GM21786 (cell line): ENCODE data around the gene POU2F1.
A peak's percentile ranks its signal among the peaks of the same experiment; 100 is the strongest.

ENCODE experiments used
- ATAC-seq: cut with Tn5 transposase; IDR thresholded peaks from one replicate; pipeline ENCODE4 v1.9.1; 2021; ENCODE audit not compliant: unreplicated experiment

The POU2F1 gene

GRCh38 chr1:167412920-167413319, 192.2 kb downstream of the POU2F1 start:
- ATAC-seq: no peak

- no peak for ATAC-seq
These were observed 192.6 kb downstream of the POU2F1 start for GRCh38 chr1:167413328-167413727.

- ATAC-seq: no peak
These were observed 195.8 kb downstream of the POU2F1 start for GRCh38 chr1:167416506-167416905.

- no peak for ATAC-seq
These were observed 197.7 kb downstream of the POU2F1 start for GRCh38 chr1:167418391-167418790.

- no peak for ATAC-seq
These were observed 198.6 kb downstream of the POU2F1 start for GRCh38 chr1:167419245-167419644.

GRCh38 chr1:167420510-167420909, 199.8 kb downstream of the POU2F1 start:
- ATAC-seq: no peak

GRCh38 chr1:167423684-167424619, 203.3 kb downstream of the POU2F1 start:
- ATAC-seq: no peak

GRCh38 chr1:167425482-167425881, 204.8 kb downstream of the POU2F1 start:
- no peak for ATAC-seq

GRCh38 chr1:167426716-167427115, 206.0 kb downstream of the POU2F1 start:
- no peak for ATAC-seq

GRCh38 chr1:167427848-167428247, 207.2 kb downstream of the POU2F1 start:
- ATAC-seq: no peak

- ATAC-seq: no peak
These were observed 207.7 kb downstream of the POU2F1 start for GRCh38 chr1:167428395-167428794.

GRCh38 chr1:167429612-167430011, 208.9 kb downstream of the POU2F1 start:
- peak; percentile 55 for ATAC-seq

GRCh38 chr1:167430134-167430848, 209.6 kb downstream of the POU2F1 start:
- peak; percentile 38 for ATAC-seq

GRCh38 chr1:167430849-167431242, 210.2 kb downstream of the POU2F1 start:
- ATAC-seq: no peak

GRCh38 chr1:167431261-167431908, 210.7 kb downstream of the POU2F1 start:
- no peak for ATAC-seq

GRCh38 chr1:167431909-167432650, 211.4 kb downstream of the POU2F1 start:
- no peak for ATAC-seq

- ATAC-seq: no peak
These were observed 212.1 kb downstream of the POU2F1 start for GRCh38 chr1:167432780-167433179.

- no peak for ATAC-seq
These were observed 213.2 kb downstream of the POU2F1 start for GRCh38 chr1:167433884-167434283.

- no peak for ATAC-seq
These were observed 213.6 kb downstream of the POU2F1 start for GRCh38 chr1:167434306-167434705.

GRCh38 chr1:167435484-167435883, 214.8 kb downstream of the POU2F1 start:
- ATAC-seq: no peak
